Measurements from ENCODE around the gene COL4A1.

Gene COL4A1

DNA sequence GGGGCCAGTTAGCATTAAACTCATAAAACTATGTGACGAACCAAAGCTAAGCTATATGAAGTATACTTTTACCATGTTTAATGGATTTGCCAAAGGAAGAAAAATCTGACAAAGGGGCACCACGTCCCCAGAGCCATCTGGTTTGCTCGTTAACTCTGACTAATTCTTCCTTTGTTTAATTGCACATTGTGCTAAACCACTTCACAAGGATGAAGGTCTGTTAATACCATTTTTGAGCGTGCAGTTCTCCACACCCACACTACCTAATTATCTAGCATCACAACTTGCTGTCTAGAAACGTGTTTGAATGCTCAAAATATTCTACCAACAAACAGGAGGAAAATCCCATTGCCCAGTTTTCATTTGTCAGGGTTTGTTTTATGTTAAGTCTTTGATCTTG is 74.8 kb downstream of the COL4A1 start:
- no peak for DNase-seq

DNA sequence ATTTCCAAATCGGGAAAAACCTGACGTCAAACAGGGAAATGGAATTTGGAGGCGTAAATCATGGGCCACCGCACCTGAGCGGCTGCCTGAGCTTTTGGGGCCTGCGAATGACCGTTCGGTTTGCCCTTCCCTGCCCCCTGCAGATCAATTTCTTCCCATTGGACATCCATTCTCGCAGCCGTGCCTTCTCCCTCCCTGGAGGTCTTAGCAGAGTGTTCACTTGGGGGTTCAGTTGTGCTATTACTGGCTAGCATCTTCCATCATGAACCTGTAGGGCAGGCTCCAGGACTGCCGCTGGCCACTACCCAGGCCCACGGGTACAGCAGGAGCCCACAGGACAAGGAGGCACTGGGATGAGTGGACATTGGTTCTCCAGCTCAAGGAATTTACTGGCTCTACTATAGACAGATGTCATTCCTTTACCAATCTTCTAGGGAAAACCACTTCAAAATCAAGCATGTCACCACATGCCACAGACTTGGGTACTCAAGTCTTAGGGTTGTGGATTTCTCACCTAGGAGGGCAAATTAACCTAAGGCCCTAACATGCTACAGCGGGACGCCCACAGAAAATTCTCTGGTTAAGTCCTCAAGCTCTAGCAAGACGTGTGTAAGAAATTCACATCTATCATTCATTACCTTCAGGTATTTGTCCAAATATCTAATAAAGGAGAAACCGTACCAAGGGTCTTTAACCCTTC is 75.5 kb downstream of the COL4A1 start:
- DNase-seq = no peak

DNA sequence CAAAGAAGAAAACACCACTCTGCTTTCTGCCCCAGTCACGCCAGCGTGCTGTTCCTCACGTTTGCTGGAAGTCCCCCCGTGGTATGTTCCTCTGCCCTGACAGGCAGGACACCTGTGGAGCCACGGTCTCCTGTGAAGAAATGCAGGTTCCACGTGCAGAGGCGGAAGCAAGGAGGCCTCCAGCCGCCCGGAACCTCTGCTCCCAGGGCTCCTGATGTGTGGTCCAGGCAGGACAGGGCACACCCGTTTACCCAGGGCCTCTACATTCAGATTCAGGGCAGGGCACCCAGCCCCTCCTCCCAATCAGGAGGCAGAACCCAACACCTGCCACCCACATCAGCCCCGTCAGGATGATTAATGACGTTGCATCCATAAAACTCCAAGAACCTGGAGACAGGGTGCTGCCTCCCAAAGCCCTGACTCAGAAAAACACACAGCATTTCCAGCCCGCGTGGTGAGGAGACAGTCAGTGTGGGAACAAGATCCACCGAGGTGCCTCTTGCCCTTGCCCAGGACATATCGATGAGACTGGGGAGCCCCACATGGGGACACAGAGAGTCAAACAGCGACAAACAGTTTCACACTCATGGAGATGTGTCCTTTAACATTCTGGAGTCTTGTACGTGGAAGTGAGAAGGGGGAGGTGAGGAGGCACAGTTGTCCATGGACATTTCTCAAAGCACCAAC is 76.2 kb downstream of the COL4A1 start:
- DNase-seq = no peak

DNA sequence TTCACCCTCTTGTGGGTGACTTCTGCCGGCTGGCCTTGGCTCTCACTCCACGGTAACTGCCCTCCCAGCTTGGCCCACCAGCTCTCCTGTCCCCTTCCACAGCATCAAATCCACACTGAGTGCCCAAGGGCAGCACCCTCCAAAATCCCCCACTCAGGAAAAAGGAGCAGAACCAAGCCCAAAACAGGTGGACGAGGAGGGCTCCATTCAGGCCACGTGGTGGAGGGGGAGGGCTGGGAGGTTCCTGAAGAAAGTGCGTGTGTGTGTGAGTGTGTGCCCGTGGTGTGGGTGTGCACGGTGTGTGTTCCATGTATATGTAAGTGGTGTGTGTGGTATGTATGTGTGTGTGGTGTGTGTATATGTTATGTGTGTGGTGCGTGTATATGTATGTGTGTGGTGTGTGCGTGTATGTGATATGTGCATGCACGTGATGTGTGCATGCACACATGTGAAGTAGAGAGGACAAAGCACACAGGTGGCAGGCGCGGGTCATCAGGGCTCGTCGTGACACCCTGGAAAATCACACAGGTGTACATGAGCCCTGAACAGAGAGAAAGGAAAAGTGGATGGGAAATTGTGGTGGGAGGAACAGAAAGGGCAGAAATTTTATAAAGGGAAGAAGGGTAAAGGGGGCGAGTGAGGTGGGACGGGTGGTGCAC is 76.9 kb downstream of the COL4A1 start:
- DNase-seq = no peak

DNA sequence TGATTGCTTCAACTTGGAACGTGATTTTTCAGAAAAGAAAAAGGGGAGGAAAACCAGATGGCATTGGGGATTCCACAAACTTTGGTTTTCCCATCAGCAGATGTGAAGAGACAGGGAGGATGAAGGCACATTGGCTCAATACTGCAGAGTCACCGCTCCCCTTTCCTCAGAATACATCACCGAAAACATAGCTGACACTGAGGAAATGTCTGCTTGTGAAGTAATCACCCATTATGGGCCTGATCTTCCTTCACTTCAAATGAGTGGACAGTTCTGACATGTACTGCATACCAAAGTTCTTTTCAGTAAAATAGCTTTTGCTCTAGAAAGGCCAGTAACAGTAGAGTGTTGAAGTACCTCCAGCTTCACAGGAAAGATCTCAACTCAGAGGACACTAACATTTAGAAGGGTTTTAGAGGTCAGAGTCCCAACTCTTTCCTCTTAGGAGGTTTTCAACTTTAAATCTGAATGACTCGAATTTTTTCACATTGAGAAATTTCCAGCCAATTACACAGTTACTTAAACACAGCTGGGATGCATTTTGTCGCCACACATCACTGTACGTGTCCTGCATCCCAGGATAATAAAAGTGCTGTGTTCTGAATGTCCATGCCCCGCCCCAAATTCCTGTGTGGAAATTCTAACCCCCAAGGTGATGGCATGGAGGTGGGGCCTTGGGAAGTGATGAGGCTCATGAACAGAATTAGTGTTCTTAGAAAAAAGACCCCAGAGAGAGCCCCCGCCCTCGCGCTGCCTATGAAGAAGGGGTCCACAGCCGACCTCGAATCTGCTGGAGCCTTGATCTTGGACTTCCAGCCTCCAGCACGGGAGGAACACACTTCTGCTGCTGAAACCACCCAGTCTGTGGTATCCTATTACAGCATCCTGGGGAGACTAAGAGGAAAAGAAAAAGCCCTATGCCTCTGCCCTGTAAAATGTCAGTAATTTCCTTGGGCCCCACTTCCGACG is 77.7 kb downstream of the COL4A1 start:
- DNase-seq = no peak

DNA sequence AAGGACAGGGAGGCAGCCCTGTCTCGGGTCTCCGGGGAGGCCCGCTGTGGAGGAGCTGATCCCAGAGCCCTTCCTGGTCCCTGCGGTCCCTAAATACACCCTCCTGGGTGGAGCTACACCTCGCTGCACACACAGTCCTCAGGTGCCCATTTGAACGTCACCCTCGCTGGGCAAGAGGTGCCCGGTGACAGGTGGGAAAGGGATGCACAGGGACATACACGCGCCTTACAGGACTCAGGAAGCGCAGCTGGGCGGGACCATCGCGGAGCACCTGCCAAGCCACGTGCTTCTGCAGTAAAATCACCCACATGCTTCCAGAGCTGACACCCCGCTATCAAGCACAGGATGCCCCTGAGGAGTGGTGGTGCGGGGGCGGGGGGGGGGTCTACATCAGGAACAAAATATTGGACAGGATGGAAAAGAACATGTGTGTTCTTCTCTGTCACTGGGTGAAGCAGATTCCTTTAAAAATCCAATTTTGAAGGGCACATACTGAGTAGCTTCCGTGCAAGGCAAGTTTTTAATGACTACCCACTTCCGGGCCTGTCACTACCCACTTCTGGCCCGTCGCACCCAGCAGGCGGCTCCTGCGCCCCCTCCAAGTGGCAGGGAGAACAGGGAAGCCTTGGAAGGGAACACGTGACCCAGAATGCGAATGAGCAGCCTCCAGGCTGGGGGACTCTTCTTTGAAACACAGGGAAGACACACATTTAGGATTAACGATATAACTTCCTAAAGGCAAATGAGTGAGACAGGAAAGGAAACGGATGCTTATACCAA is 78.9 kb downstream of the COL4A1 start:
- DNase-seq = no peak

DNA sequence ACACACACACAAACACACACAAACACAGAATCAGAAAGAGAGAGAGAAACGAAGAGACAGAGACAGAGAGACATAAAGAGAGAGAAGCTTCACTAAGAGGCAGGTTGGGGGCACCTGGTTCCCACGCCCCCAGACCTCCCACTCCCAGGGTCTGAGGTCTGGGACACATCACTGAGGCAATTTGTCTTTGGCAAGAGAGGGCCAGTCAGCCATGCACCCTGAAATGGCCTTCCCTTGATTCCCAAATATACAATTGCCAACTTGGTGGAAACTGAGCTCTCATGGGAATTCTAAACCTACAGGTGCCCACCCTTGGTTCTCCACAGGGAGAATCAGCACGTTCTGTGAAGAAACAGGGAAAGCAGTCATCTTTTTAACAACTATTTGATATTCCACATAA is 79.5 kb downstream of the COL4A1 start:
- DNase-seq = no peak

DNA sequence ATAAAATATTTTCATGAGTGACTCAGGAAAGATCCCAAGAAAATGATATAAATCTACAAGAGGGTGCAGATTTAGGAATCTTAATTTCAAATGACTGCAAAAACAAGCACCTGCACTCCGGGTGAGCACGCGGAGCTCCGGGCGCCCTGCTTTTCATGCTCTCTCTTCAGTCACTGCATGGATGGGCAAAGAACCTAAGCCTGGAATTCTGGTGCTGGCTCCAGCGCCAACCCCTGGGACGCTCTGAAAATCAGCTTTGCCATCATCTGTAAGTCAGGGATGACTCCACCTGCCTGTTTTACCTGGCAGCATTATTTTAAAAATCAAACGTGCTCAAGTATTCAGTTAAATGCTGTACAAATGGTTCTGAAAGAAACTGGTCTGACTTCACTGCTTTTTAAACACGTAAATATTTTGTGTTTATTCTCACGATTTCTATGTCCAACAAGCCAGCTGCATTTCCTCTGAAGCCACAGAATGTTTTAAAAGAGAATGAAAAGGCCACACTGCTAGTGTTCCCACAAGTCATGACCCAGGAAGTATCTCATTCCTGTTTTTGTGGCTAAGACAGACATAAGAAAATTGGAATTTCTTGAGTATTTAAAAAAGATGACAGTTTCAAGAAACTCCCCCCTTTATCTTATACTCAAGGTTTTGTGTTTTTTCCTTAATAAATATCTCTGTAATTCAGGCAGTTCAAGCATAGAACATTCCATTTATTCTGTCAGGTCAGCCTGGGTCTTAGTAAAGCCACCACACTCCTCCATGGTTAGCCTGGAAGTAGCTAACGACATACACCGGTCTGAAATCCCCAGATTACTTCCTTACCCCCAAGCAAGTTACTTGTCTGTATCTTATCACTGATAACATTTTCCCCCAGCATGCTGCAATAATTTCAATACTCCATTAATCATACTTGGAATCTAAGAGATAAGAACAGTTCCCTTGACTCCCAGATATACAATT is 81.1 kb downstream of the COL4A1 start:
- no peak for DNase-seq

DNA sequence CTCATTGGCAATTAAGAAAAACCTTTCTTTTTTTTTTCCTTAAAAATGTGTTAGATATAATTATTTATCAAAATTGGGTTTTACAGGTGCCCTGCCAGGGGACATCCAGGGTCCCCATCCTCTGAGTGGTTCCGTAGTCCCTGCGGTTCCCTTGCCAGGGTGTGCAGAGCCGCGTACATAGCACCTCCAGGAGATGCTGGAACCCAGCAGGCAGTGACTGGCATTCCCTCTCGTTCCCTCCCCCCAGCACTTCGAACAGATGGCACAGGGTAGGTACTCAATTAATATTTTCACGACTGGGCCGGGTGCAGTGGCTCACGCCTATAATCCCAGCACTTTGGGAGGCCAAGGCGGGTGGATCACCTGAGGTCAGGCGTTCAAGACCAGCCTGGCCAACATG is 82.0 kb downstream of the COL4A1 start:
- no peak for DNase-seq

DNA sequence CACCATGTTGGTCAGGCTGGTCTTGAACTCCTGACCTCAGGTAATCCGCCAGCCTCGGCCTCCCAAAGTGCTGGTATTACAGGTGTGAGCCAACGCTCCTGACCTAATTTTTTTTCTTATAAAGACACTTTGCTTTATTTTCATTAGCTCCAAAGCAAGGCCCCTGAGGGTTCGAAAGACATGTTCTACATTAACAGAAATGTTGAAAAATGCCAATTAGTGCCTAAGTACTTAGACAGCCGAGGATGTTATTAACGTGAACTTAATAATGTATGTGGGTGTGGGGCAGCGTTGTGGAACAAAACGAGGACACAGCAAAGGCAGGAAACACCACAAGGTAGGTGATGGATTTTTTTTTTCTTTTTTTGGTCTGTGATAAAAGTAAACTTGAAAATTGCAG is 82.4 kb downstream of the COL4A1 start:
- DNase-seq = no peak

DNA sequence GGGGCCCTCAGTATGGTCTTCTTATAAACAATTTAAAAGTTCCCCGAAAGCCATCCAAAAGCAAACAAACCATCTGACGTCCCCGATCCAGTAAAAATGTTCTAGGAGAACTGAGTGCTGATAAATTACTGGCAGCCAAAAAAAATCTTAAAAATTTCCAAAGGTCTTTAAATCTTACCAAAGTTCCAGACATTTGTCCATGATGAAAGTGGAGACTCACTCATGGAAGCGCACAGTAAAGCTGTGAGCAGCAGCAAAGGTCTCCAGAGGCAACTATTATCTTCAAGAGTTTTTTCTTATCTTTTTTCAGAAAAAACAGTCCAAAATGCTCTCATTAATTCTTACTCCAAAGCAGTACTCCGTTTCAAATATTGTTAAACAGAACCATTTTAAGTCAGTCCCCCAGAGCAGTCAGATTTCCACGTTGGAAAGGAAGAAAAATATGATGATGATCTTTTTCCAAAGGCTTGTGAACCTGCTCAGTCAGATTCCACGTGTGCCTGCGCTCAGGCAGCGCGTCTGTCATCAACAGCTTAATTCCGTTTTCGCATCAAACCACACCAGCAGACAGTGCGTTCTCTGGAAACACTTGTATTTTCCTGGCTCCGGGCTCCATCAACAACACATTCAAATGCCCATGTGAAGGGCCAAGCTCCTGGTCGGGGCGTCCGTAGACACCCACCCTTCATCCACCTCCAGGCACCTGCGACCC is 85.4 kb downstream of the COL4A1 start:
- no peak for DNase-seq

DNA sequence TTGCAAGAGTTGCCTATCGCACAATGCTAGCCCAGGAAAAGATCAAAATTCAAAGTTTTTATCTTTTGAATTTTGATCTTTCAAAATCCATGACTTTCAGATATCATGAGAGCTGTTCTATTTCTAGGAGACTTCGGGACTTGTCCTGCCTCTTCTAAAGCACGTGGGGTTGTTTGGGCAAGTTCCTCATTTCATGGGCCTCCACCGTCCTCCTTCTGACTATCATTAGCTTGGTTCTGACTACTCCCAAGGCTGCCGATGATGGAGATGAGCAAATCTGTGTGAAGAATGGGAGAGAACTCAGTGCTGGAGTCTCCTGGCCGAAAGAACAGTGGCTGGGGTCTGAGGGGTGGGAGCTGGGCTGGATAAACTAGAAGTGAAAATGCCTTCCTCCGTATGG is 86.5 kb downstream of the COL4A1 start:
- no peak for DNase-seq

DNA sequence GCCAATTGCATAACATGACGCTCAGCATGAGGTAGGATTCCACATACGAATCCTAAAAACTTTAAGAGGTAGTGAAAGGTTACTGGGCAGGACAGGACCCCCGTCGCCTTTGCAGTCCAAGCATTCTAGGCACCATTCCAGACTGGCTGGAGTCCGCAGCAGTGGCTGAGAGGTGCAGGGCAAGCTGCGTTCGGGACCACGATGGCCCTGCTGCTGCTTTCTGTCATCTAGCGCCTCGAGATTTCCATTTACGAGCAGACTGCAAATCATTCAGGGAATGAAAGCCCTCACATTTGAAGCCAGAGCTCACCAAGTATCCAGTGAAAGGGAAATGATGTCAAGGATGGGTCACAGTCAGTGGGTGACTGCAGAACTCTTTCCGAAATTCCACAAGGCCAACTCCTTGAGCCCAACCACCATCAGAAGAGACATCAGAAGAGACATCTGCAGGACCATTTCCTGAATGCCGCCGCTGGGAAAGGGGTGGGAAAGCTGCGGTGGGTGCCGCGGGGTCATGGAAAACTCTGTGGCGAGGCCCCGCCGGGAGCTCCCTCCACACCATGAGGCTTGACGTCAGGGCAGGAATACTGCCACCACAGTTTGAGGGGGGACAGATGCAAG is 88.3 kb downstream of the COL4A1 start:
- no peak for DNase-seq

DNA sequence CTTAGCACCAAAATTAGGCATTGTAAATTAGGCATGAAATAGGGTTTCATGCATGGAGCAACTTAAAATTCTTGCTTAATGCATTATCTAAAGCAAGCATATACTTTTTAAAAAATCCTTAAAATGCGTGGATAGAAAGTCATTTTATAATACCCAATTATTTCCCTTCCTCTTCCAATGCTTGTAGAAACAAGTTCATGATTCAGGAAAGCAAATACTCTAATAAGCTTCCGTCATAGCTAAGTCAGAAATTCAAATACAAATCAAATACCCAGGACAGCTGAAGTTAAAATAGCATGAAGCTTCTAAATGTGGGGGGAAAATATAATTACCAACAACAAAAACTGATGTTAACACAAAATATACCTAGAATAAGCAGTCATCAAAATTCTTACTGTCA is 89.1 kb downstream of the COL4A1 start:
- no peak for DNase-seq

DNA sequence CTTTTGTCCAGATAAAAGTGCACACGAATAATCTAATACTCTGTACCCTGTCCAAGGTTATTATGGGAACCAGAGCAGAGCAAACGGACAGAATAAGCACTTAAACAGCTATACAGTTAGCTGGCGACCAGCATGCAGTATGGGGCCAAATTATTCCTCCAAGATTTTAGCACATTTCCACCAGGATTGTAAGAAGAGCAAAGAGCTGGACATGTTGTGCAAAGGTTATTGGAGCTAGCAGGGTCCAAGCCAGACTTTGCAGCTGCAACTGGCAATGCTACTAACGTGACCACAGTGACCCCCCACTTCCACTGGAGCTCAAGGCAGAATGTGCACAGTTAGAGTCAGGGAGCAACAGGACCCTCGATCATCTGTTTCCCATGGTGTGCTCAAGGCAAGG is 89.9 kb downstream of the COL4A1 start:
- no peak for DNase-seq

DNA sequence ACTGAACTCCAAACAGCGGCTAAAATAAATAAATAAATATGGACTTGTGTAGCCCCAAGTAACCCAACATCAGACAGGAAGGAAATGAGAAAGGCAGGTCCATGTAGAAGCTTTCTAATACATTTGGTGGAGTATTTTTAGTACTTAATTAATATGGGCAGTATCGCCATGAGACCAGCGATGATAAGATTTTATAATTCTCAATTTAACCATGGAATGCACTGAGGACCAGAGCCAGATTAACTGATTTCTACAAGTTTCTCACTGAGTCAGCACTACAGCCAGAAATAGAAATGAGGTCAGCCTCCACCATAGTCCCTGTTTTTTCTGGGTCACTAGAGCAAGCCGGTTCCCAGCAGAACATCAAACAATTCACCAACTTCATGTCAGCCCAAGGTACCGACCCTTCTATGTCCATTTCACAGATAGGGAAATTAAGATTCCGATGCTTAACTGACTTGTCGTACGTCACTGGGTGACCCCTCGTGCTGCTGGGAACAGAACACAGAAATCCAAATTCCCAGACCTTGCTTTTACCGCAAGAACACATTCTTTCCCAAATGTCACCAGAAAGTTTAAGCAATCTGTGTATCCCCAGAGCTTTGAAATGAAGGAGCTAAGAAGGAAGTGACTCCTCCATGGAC is 90.4 kb downstream of the COL4A1 start:
- no peak for DNase-seq

DNA sequence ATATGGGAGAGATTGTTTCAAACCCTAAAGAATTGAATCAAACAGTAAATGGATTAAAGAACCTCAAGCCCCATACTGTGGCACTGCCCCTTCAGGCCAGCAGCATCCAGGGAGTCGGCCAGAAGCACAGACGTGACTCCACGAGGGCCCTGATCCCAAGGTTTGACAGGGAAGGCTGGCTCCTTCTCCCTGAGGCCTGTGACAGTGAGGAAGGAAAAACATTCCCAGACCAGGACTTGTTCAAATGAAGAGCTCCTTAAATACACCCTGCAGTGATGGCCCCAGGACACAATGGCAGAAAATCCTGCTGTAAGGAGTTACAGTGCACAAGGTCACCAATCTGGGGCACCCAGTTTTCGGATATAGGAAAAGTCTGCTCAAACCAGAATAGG is 91.0 kb downstream of the COL4A1 start:
- no peak for DNase-seq

DNA sequence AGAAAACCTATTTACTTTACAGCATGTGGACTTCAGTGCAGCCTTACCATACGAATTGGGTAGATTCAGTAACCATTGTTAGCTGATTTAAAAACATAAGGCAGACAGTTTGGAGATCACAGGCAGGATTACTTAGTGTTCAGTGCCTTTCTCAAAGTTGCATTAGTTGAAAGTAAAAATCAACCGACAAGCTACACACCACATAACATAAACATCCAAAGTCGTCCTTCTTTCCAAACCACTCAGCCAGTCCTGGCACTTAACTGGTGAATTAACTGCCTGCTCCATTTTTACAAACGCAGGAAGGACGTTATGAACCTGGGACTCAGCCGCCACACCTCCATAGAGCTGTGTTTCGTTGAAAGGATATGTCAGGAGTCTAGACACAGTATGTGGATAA is 91.4 kb downstream of the COL4A1 start:
- DNase-seq = no peak

DNA sequence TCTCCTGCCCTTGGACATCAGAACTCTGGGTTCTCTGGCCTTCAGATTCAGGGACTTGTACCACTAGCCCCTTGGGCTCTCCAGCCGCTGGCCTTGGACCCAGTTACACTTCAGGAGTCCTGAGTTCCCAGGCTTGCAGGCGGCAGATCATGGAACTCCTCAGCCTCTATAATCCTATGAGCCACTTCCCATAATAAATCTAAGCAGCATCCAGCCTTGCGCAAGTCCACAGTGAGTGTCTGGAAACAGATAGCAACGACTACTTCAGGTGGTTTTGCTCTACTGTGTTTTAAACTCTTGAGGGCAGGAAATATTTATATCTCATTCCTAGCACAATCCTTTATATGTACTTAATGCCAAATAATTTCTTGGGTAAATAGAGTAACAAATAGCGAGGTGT is 92.3 kb downstream of the COL4A1 start:
- DNase-seq = no peak
